ENCODE results near the gene METTL6.
"Not testable (repeated sequence)": the region's sequence is repeated elsewhere in the genome, so short reads cannot be mapped to it uniquely, and the experiment has no call there.

METTL6 gene

DNA sequence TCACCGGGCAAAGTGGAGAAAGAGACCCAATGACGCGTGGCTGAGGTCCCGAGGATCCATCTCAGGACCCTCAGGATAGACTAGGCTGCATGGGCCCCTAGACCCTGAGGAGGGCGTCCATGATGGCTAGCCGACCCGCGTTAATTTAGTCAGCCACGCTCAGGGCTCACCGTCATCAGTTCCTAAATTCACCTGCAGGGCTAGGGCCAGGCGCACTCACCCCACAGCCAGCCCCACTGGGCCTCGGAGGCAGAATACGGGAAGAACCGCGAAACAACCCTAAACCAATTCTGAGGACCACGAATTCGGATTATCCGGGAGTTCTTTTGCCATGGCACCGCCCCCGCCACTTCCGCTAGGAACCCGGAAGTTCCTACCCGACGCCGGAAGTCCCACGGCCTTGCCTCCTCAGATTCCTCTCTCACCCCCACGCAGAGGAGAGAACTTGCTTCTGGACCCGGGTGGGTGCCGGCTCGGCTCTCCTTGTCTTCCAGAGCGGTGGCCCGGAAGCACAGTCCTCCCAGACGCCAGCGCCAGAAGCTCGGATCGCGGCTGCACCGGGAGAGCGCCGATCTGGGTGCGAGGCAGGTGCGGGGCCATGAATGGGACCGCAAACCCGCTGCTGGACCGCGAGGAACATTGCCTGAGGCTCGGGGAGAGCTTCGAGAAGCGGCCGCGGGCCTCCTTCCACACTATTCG lies at the start of gene METTL6, which contains the start of gene EAF1:
Gene METTL6, minus strand, starts transcription at position 363 of the 699 bp plus-strand sequence. CDS start 1,033 bp downstream, outside the sequence.
Gene EAF1, plus strand, starts transcription at position 417 of the 699 bp plus-strand sequence. Its CDS starts 182 bp downstream, at position 599.
- DNase-seq (ENCODE audit: low read depth): peak; percentile 75

GRCh38 chr3:15476378-15476777 lies 49.0 kb upstream of the METTL6 start:
- no peak for DNase-seq (ENCODE audit: low read depth)

DNA sequence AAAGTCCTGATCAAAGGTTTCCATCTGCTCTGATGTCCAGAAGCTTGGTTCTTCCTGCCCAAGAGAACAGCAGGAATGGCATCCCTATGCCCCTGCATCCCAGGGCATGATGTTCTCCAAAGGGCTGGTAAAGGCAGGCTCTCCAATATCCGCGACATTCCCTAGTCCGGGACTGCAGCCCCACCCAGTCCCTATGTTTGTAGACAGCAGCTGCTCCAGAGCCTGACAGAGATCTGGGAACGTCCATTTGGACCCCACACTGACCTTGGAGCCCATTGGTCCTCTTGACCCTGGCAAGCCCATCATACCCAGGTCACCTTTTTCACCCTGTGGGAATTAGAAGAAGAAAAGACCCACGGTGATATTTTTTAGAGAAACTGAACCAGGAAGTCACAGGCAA lies 47.8 kb upstream of the METTL6 start:
- DNase-seq (ENCODE audit: low read depth): no peak

DNA sequence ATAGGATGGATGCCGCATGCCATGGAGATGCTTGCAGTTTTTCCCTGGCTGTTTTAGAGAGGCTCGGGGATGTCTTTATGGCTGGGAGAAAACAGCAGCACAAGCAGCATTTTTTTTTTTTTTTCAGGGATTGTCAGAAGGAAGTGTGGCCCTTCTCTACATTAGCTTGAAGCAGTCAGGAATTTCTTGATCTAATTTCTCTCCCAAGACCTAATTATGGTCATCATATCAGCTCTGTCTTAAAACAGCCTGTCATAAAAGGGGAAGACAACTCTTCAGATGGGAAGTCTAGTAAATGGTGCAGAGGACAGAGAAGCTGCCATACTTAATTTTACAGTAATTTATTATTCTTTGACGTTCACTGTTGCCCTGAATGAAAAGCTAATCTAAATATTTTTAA lies 44.5 kb upstream of the METTL6 start:
- DNase-seq (ENCODE audit: low read depth): no peak

GRCh38 chr3:15470849-15471248 lies 43.5 kb upstream of the METTL6 start:
- DNase-seq (ENCODE audit: low read depth): no peak

- no peak for DNase-seq (ENCODE audit: low read depth)
Observed at GRCh38 chr3:15470261-15470660, 42.9 kb upstream of the METTL6 start.

DNA sequence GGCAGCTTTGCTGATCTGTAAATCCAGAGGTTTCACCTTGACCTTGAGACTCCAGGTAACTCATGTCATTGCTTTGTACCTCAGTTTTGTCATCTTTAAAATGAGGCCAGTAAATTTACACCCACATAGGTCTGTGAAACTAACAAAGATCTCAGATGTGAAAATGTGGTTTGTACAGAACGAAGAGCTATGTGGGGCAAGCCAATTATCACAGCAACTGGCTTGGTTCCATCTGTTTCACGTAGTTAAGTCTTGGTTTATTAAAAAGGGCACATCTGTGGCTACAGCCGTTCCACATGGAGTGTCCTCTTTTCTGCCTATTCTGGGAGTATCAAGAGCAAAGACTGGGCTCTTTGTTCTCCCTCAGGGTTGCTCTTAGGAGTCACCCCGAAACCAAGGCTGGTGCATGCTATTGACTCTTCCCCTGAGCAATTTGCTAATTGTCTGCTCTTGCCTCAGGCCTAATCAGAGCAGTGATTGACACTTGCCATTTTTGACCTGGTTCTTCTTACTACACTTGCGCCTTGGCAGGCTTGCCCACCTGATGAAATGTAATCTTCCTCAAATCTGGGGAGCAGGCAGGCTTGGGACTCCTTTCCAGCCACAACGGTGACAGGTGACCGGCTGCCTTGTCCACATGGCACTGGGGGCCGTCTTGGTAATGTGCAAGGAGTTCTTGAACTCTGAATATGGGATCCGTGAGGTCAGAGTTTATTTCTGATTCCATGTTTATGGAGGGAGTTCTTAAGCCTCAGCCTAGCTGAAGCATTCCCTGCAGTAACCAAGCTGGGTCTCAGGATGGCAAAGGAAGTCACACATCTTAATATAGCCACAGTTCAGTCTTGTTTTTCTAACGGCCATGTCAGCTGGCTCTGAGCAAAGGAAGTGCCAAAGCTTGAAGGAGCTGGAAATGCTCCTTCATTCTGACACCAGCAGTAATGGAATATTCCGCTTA lies 40.2 kb upstream of the METTL6 start:
- DNase-seq (ENCODE audit: low read depth): no peak

DNA sequence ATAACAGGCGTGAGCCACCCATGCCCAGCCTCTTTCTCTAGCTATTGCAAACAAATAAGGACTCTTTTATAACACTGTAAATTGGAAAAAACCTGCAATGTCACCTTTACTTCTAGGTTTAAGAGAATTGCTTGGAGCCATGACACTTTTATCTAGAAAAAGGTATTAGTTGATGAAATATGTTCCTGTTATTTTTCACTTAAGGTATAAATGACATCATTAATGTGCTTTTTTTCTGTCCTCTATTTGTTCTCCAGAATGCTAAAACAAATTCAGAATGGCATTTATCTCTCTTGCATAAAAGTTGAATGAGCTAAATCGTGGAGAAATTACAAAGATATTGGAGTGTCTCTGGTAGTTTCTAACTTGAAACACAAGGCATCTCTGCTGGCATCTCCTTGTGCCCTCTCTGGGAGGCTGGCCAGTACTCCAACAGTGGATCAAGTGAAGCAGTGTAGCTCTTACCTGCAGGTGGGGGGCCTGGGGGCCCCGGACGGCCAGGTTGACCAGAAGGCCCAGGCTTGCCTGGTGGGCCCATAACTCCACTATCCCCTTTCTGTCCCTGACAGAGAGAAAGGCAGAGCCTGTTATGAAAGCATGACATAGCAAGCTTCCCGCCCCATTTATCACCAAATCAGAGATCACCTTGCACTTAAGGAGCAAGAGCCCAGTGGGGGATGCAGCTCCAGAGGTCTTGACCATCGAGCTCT lies 38.7 kb upstream of the METTL6 start:
- no peak for DNase-seq (ENCODE audit: low read depth)

GRCh38 chr3:15462451-15462850 lies 35.1 kb upstream of the METTL6 start:
- DNase-seq (ENCODE audit: low read depth): no peak

GRCh38 chr3:15460891-15461531 lies 33.7 kb upstream of the METTL6 start:
- no peak for DNase-seq (ENCODE audit: low read depth)

- DNase-seq (ENCODE audit: low read depth): no peak
Observed at GRCh38 chr3:15458212-15458780, 31.0 kb upstream of the METTL6 start.

DNA sequence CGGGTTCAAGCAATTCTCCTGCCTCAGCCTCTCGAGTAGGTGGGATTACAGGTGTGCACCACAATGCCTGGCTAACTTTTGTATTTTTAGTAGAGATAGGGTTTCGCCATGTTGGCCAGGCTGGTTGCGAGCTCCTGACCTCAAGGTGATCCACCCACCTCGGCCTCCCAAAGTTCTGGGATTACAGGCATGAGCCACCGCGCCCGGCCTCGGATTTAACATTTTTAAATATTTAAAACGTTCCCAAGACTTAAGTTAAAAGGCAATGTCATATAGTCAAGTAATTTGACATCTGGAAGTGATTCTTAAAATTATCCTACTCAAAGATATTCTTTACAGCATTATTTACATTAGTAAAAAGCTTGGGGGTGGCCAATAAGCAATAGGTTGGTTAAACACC lies 29.6 kb upstream of the METTL6 start:
- DNase-seq (ENCODE audit: low read depth): not testable (repeated sequence)

DNA sequence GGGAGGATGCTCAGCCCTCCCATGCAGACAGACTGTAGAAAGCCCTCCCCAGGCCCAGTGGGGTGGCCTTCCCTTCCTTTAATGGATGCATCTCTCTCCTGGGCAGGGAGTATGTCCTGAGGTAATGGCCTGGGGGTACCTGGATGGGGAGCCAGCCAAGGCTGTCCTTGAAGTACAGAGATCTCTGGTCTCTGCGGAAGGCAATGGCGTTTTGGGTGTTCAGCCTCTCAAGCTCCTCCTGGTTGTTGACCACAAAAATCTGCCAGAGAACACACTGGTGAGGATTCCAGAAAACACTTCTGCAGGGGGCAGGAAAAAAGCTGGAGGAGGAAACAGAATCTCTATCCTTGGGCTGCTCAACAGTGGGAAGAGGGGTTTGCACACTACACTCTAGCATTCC lies 29.0 kb upstream of the METTL6 start:
- DNase-seq (ENCODE audit: low read depth): no peak

DNA sequence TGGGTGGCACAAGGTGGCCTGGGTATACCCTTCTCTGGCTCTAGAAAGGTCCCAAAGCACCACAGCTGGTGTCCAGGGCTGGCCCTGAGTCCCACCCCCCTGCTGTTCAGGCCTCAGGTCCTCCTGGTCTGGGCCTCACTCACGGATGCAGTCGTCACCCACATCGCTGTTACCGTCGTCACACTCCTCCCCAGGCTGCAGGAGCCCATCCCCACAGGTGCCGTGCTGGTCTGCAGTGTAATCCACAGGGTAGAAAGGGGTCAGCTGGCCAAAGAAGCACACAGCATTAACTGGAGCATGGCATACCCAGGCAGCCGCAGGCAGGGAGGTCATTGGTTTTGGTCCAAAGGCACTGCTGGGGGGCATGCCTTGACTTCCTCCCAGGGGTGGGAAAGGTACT lies 28.4 kb upstream of the METTL6 start:
- no peak for DNase-seq (ENCODE audit: low read depth)

DNA sequence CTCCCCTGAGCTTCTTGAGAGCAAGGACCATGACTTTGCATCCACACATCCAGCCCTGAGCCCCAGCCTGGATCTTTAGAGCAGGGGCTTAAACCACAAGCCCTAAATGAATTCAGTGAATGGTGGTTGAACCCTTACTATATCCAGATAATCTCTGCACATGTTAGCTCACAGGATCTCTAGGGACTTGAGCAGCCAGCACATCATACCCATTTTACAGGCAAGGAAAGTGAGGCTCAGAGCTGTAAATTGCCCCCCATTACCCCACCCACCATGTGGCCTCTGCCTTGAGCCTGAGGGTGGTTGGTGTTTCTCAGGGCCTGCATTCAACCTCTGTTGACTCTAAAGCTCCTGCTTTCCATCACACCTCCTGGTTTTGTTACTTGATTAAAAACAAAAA lies 27.6 kb upstream of the METTL6 start:
- no peak for DNase-seq (ENCODE audit: low read depth)

GRCh38 chr3:15453991-15454625 lies 26.8 kb upstream of the METTL6 start:
- no peak for DNase-seq (ENCODE audit: low read depth)

- no peak for DNase-seq (ENCODE audit: low read depth)
Observed at GRCh38 chr3:15453501-15453900, 26.2 kb upstream of the METTL6 start.

GRCh38 chr3:15452961-15453360 lies 25.6 kb upstream of the METTL6 start:
- no peak for DNase-seq (ENCODE audit: low read depth)

DNA sequence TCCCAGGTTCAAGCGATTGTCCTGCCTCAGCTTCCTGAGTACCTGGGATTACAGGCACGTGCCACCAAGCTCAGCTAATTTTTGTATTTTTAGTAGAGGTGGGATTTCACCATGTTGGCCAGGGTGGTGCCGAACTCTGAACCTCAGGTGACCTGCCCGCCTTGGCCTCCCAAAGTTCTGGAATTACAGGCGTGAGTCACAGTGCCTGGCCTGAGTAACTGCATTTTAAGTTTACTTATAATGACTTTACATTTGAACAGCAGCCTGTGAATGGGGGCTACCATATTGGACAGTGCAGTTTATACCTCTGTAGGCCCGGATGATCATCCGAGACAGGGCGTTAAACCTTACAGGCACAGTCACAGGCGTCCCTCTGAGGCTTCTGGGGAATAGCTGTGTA lies 24.8 kb upstream of the METTL6 start:
- no peak for DNase-seq (ENCODE audit: low read depth)

DNA sequence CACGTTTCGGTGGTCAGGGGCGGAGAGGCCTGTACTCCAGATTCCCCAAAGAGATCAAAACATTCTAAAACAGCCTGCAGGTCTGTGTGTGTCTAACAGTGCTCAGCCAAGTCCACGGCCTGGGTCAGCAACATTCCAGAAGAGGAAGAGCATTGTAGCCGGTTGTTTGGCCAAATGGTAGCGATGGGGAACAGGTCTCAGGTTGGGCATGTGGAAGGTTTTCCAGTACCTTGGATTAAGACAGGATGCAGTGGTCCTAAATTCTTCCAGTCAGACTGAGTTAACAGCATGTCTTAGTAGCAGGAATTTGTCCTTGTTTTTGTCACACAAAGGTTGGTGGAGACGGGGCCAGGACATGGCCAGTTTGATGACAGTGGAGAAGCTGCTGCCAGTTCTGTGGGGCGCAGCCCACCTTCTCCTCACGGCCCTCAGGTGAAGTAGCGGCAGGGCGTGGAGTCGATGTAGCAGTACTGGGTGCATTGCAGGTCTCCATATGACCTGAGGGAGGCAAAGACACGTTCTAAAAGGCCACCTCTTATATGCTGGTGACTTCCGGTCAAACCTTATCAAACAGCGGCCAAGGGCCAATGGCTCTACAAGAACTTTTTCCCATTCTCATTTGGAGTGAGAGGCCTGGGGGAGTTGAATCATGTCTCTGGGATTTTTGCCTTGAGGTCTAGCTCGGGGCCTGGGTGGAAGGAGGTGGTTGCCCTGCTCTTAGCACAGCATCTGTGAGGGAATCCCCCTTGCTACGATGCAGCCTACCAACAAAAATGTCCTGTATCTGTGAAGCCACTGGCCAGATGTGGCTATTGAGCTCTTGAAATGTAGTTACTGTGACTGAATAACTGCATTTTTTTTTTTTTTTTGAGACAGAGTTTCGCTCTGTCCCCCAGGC lies 24.1 kb upstream of the METTL6 start:
- no peak for DNase-seq (ENCODE audit: low read depth)
